Cardiac muscle cell (in vitro differentiated cells and primary cell): ENCODE measurements around the gene HP1BP3. TPM values are rescaled to one million over a fixed set of nuclear protein-coding genes. Genes with fewer than 3 reads are reported as not detected.

Experiments
- DNase-seq, 2 donors: peaks; one replicate each; pipeline versions ENCODE4 v3.0.0 to v3.0.0-alpha.2; 2010 to 2017; ENCODE audit warnings: low read depth in 1 of 2, low spot score in 1 of 2
- H3K27ac ChIP-seq: fragments of 200-600 bp; sonication (generic); 2 replicates; pipeline ENCODE4 v1.5.1; 2016
- H3K27me3 ChIP-seq: fragments of 200-600 bp; sonication (generic); 2 replicates; pipeline ENCODE4 v1.6.0; 2016; ENCODE audit warnings: control low read depth
- H3K36me3 ChIP-seq: fragments of 200-600 bp; sonication (generic); 2 replicates; pipeline ENCODE4 v1.5.1; 2016; ENCODE audit warnings: control low read depth
- H3K4me1 ChIP-seq: fragments of 200-600 bp; sonication (generic); 2 replicates; pipeline ENCODE4 v1.8.1; 2017; ENCODE audit warnings: low read depth, mild to moderate bottlenecking, mixed run types
- H3K4me3 ChIP-seq: fragments of 200-600 bp; sonication (generic); 2 replicates; pipeline ENCODE4 v1.5.1; 2016; ENCODE audit warnings: mild to moderate bottlenecking
- H3K9me3 ChIP-seq: fragments of 200-600 bp; sonication (generic); 2 replicates; pipeline ENCODE4 v1.5.1; 2017; ENCODE audit warnings: low read depth, mild to moderate bottlenecking, control low read depth
- CTCF ChIP-seq: IDR thresholded peaks from 2 replicates; pipeline ENCODE4 v1.5.1; 2012; ENCODE audit warnings: low read depth, mild to moderate bottlenecking, low read length
- polyA plus RNA-seq: library from polyadenylated mRNA; unstranded; fragments of >200 nt; fragmentation: Nextera tagmentation; extraction: Ambion mirVana; gene quantifications from 2 replicates; pipeline ENCODE4 v1.2.1, GENCODE V29; 2016
- total RNA-seq: library from RNA; depleted of rRNA; stranded (reverse); fragments of >200 nt; gene quantifications from 2 replicates; pipeline ENCODE4 v1.2.3, GENCODE V29; 2016

The HP1BP3 gene
- total and polyA plus RNA-seq, 2 experiments from 2014 or later: 91.0 to 178 TPM

DNA sequence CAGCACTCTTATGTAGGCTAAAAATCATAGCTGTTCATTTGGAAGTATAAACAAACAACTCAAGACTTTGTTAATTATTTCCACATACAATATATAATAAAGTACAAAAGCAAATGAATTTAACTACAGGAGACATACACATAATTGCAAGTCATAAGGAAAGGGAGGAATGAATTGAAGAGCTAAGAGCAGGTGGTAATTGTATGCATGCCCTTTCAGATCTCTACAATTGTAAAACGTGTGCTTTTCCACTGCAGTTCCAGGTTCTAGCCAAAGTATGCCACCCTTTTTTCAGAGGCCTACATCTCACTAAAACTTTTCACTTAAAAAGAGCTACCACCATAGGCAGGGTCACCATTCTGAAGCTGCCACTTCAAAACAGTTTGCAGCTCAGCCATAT lies 42.8 kb upstream of the HP1BP3 start:
- H3K36me3 ChIP-seq: peaks cover 15% of the 10 kb centered on the region
- H3K27me3 ChIP-seq: no peaks in the 10 kb centered on the region
- H3K4me3 ChIP-seq: no peak overlapping the region
- no peaks in the 10 kb centered on the region for H3K4me1 ChIP-seq
- TF ChIP-seq CTCF: no peak
- H3K27ac ChIP-seq: no peak overlapping the region
- no peaks in the 10 kb centered on the region for H3K9me3 ChIP-seq
- DNase-seq: no peak

DNA sequence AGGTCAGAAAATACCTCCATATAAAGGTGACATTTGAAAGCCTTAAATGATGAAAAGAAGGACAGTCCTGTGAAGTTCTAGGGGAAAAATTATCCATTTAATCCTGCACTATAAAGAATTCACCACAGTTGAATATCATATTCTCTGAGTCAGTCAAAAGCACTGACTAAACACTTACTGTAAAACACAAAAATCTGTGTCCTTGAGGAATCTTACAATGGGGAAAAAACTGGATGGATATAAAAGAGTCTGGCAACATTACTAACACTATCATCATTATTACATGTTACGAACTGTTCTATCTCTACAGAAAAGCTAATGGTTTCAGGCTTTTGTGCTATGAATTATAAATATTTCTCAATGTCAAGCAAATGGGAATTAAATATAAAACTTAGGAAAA lies 42.4 kb upstream of the HP1BP3 start:
- TF ChIP-seq CTCF: no peak
- H3K36me3 ChIP-seq: peaks cover 15% of the 10 kb centered on the region
- H3K4me1 ChIP-seq: no peaks in the 10 kb centered on the region
- H3K4me3 ChIP-seq: no peak overlapping the region
- H3K9me3 ChIP-seq: no peaks in the 10 kb centered on the region
- DNase-seq: no peak
- H3K27ac ChIP-seq: no peak overlapping the region
- H3K27me3 ChIP-seq: no peaks in the 10 kb centered on the region

GRCh38 chr1:20823845-20824244 lies 36.7 kb upstream of the HP1BP3 start:
- no peaks in the 10 kb centered on the region for H3K4me1 ChIP-seq
- TF ChIP-seq CTCF: no peak
- no peak overlapping the region for H3K27ac ChIP-seq
- H3K4me3 ChIP-seq: no peak overlapping the region
- peaks cover 32% of the 10 kb centered on the region for H3K36me3 ChIP-seq
- no peak for DNase-seq
- H3K27me3 ChIP-seq: no peaks in the 10 kb centered on the region
- H3K9me3 ChIP-seq: no peaks in the 10 kb centered on the region

- H3K27ac ChIP-seq: no peak overlapping the region
These were observed 34.4 kb upstream of the HP1BP3 start for GRCh38 chr1:20821466-20821865.

GRCh38 chr1:20819818-20820217 lies 32.7 kb upstream of the HP1BP3 start:
- Histone ChIP-seq H3K4me3 (no peak overlapping the region), H3K9me3 (no peaks in the 10 kb centered on the region), H3K36me3 (peaks cover 27% of the 10 kb centered on the region), H3K27me3 (no peaks in the 10 kb centered on the region), H3K27ac (no peak overlapping the region), H3K4me1 (no peaks in the 10 kb centered on the region)
- no peak for TF ChIP-seq CTCF
- no peak for DNase-seq

More at GRCh38 chr1:20821466-20821865, 34.4 kb upstream of the HP1BP3 start:
- no peaks in the 10 kb centered on the region for H3K4me1 ChIP-seq
- no peak for DNase-seq
- no peak overlapping the region for H3K4me3 ChIP-seq
- no peaks in the 10 kb centered on the region for H3K27me3 ChIP-seq
- no peaks in the 10 kb centered on the region for H3K9me3 ChIP-seq
- peaks cover 27% of the 10 kb centered on the region for H3K36me3 ChIP-seq
- no peak for TF ChIP-seq CTCF

DNA sequence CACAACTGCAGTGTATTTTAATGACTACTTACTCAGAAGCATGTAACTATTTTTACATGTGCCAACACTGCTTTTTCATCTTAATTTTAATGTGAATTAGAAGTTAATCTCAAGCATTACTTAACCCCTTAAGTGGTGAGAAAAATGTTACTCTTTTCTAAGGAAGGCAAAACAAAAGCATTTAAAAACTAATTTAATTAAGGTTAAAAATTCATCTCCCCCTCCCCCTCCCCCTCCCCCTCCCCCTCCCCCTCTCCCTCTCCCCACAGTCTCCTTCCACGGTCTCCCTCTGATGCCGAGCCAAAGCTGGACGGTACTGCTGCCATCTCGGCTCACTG lies 27.4 kb upstream of the HP1BP3 start:
- H3K36me3 ChIP-seq: peaks cover 25% of the 10 kb centered on the region
- H3K4me1 ChIP-seq: no peaks in the 10 kb centered on the region
- DNase-seq: no peak
- no peak for TF ChIP-seq CTCF
- no peak overlapping the region for H3K4me3 ChIP-seq
- H3K9me3 ChIP-seq: no peaks in the 10 kb centered on the region
- H3K27me3 ChIP-seq: no peaks in the 10 kb centered on the region
- no peak overlapping the region for H3K27ac ChIP-seq
